CMK (cell line): ENCODE data around the gene PLCG2.
"Not testable (repeated sequence)": the region's sequence is repeated elsewhere in the genome, so short reads cannot be mapped to it uniquely, and the experiment has no call there.

ENCODE experiments used
- DNase-seq: peaks from one replicate; pipeline ENCODE4 v3.0.0-alpha.2; 2010; ENCODE audit warnings: low read depth

PLCG2 gene

GRCh38 chr16:81778861-81779535, at the start of gene PLCG2:
Gene PLCG2, plus strand, starts transcription at chr16:81779291. Its CDS starts 6,699 bp downstream, at chr16:81785990.
- no peak for DNase-seq

GRCh38 chr16:81729451-81729850, 49.6 kb upstream of the PLCG2 start:
- DNase-seq, result no peak

GRCh38 chr16:81730090-81731051, 48.7 kb upstream of the PLCG2 start:
- DNase-seq, result no peak

GRCh38 chr16:81731649-81732048, 47.4 kb upstream of the PLCG2 start:
- no peak for DNase-seq

GRCh38 chr16:81732699-81733098, 46.4 kb upstream of the PLCG2 start:
- no peak for DNase-seq

DNA sequence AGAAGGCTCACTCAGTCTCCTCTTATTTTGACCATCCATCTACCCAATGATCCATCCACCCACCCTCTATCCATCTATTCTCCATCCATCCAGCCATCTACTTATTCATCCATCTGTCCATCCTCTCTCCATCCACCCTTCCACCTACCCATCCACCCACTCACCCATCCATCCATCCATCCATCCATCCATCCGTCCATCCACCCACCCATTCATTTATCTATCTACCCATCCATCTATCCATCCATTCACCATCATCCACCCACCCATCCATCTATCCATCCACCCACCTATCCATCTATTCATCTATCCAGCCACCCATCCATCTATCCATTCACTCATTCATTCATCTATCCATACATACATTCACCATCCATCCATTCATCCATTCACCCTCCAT, 45.8 kb upstream of the PLCG2 start:
- no peak for DNase-seq

DNA sequence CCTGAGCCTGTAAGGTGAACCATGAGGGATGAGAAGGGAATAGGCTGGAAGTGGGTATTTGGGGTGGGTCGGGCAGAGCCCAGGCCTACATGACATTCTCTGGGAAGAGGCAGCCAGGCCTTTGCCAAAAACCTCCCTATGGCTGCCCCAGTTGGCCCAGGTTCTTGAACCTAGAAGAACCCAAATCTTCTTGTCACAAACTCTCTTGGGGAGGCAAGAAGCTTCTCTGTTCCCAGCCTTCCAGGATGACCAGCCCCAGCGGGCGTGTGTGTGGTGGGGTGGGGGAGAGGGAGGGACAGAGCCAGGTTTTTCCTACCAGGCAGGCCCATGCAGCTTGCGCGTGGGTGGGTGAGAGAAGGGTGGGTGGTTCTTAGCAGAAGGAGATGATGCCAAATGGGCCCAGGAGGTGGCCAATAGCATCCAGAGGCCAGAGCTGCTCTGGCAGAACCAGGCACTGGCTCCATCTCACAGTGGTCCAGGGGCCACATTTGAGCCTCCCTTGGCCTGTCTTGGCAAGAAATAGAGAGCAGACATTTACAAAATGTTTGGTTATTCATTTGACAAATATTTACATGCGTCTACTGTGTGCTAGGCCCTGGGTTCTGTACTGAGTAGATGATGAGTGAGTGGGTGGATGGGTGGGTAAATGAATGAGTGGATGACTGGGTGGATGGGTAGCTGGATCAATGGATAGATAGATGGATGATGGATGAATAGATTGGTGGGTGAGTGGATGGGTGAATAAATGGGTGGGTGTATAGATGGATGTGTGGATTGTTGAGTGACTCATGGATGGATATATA, 44.3 kb upstream of the PLCG2 start:
- DNase-seq, result no peak

- DNase-seq, result no peak
Measured at GRCh38 chr16:81737885-81738536, 41.1 kb upstream of the PLCG2 start.

- peak; percentile 86 for DNase-seq
Measured at GRCh38 chr16:81738783-81739496, 40.2 kb upstream of the PLCG2 start.

DNA sequence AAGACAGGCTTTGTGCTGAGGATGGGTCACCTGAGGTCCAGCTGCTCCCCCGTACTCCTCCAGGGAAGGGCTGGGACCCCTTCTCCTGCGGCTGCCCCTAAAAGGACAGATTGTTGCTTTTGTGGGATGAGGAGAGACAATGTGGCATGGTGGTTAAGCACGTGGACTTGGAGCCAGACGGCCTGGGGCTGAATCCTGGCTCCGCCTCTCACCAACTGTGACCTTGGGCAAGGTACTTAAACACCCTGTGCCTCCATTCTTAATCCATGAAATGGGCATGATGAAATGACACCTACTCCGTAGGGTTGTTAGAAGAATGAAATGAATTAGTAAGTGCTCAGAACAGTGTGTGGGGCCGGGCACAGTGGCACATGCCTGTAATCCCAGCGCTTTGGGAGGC, 39.6 kb upstream of the PLCG2 start:
- DNase-seq, result no peak

GRCh38 chr16:81740169-81740568, 38.9 kb upstream of the PLCG2 start:
- DNase-seq, result no peak

- not testable (repeated sequence) for DNase-seq
Measured at GRCh38 chr16:81741430-81741770, 37.7 kb upstream of the PLCG2 start.

GRCh38 chr16:81744385-81744784, 34.7 kb upstream of the PLCG2 start:
- DNase-seq, result no peak

DNA sequence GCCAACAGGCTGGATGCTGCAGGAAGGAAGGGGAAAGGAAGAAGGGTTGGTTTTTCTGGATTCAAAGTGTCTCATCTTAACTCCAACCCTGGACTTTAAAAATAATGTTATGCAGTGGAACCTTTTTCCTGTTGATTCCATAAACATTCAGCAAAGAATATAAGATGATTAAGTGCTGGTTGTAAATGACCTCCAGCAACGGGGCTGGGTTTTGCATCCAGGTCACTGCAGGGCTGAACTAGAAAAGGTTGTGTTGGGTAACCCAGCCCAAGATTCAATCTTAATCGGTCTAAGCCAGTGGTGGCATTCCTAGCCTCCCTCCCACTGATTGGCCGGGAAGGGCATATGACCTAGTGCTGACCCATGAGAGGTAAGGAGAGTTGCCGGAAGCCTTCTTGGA, 34.2 kb upstream of the PLCG2 start:
- DNase-seq, result no peak

- no peak for DNase-seq
Measured at GRCh38 chr16:81745704-81746558, 33.2 kb upstream of the PLCG2 start.

- DNase-seq, result no peak
Measured at GRCh38 chr16:81746566-81746965, 32.5 kb upstream of the PLCG2 start.

GRCh38 chr16:81748476-81749198, 30.5 kb upstream of the PLCG2 start:
- DNase-seq, result no peak

DNA sequence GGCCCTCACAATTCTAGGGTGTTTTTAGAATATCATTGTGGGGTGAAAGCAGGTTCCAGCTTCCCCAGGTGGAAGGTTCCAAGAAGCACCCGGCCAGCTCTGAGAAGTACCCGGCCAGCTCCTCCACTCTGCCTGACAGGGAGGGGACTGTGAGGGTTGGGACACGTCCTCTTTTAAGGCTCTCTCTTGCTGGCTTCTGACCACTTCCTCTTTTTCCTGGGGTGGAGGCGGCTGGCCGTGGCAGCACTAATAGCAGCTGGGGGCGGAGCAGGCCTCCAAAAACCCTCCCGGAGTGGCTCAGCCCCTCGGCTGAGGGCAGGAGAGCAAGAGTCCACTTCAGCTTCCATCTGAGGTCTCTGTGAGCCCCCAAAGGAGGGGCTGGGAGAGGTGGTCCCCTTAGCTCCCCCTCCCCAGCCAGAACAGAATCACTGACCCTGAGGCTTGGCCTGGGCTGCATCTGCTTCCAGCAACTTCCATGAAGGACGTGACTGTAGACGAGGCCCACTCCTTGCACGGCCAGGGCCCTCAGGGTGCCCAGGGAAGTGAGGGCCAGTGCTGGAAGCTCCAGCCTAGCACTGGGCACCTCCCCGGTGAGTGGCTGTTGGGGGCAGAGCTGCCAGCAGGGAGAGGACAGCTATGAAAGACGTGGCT, 26.7 kb upstream of the PLCG2 start:
- DNase-seq, result peak; percentile 73

DNA sequence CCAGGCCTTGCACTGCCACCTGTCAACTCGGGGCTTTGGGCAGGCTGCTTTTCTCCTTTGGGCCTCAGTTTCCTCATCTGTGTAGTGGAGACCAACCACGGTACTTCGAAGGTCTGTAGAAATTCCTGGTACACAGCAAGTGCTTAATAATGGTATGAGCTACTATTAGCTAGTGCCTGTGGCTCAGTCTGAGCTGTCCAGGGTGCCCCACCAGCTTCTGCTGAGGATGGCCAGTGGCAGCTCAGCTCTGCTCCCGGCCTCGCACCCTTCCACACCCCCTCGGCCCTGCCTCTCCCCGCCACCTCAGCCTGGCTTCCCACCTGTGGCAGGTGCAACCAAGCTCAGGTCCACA, 26.2 kb upstream of the PLCG2 start:
- DNase-seq, result no peak
